ENCODE results near the gene THSD4.

GRCh38 chr15:71071529-71071928 lies 43.7 kb upstream of the THSD4 start:
- TF ChIP-seq CTCF (conservative IDR thresholded peaks at IDR 0.05; ENCODE audit: low read depth, low read length) (no peak), EZH2 (IDR thresholded peaks at IDR 0.05; ENCODE audit: low read length, unreplicated experiment) (no peak)
